SK-N-SH treated with all-trans-retinoic acid at 6 μM for 48 hours (cell line): ENCODE measurements around the gene GABBR2.

Source experiments
- ATAC-seq: fragments of 200-7000 bp; cut with Tn5 transposase; 3 replicates; pipeline ENCODE4 v1.9.1; 2020; ENCODE audit warnings: mild to moderate bottlenecking, moderate library complexity
- ARNTL ChIP-seq: fragments of 450-650 bp; formaldehyde crosslinking; IDR thresholded peaks from 2 replicates; pipeline ENCODE4 v1.5.0; 2020; ENCODE audit warnings: low read depth, mild to moderate bottlenecking, moderate library complexity, borderline replicate concordance
- BACH2 ChIP-seq: fragments of 250-450 bp; sonication (Bioruptor Pico); IDR thresholded peaks from 2 replicates; pipeline ENCODE4 v1.9.0; 2021; ENCODE audit warnings: mild to moderate bottlenecking, borderline replicate concordance
- ESRRG ChIP-seq: fragments of 250-450 bp; sonication (Bioruptor Pico); IDR thresholded peaks from 2 replicates; pipeline ENCODE4 v1.6.1; 2021; ENCODE audit warnings: mild to moderate bottlenecking
- GLIS3 ChIP-seq: fragments of 250-450 bp; sonication (Bioruptor Pico); IDR thresholded peaks from 2 replicates; pipeline ENCODE4 v1.5.0; 2020; ENCODE audit warnings: mild to moderate bottlenecking, moderate library complexity
- ISL1 ChIP-seq: fragments of 250-450 bp; sonication (Bioruptor Pico); IDR thresholded peaks from 2 replicates; pipeline ENCODE4 v2.1.2; 2022; ENCODE audit warnings: mild to moderate bottlenecking, moderate library complexity
- OSR1 ChIP-seq: fragments of 250-450 bp; sonication (Bioruptor Pico); IDR thresholded peaks from 2 replicates; pipeline ENCODE4 v1.8.0; 2022; ENCODE audit warnings: moderate library complexity, mild to moderate bottlenecking, inconsistent platforms
- PPARA ChIP-seq: fragments of 250-450 bp; sonication (Bioruptor Pico); IDR thresholded peaks from 2 replicates; pipeline ENCODE4 v1.5.0; 2020; ENCODE audit warnings: mild to moderate bottlenecking, borderline replicate concordance
- RARB ChIP-seq: fragments of 250-450 bp; sonication (Bioruptor Pico); IDR thresholded peaks from 2 replicates; pipeline ENCODE4 v1.8.0; 2021; ENCODE audit warnings: mild to moderate bottlenecking, moderate library complexity
- TCF4 ChIP-seq: fragments of 250-450 bp; sonication (Bioruptor Pico); IDR thresholded peaks from 2 replicates; pipeline ENCODE4 v1.8.0; 2021; ENCODE audit warnings: mild to moderate bottlenecking, moderate library complexity, borderline replicate concordance
- TOX ChIP-seq: fragments of 250-450 bp; sonication (Bioruptor Pico); IDR thresholded peaks from 2 replicates; pipeline ENCODE4 v1.8.0; 2021; ENCODE audit warnings: mild to moderate bottlenecking, moderate library complexity, borderline replicate concordance
- ZC3H10 ChIP-seq: fragments of 250-450 bp; sonication (Bioruptor Pico); IDR thresholded peaks from 2 replicates; pipeline ENCODE4 v1.5.1; 2021; ENCODE audit warnings: mild to moderate bottlenecking, moderate library complexity
- ZFP3 ChIP-seq: fragments of 250-450 bp; sonication (Bioruptor Pico); IDR thresholded peaks from 2 replicates; pipeline ENCODE4 v1.5.0; 2020; ENCODE audit warnings: mild to moderate bottlenecking, moderate library complexity
- ZFP30 ChIP-seq: fragments of 450-650 bp; formaldehyde crosslinking; IDR thresholded peaks from 2 replicates; pipeline ENCODE4 v1.5.0; 2022; ENCODE audit warnings: mild to moderate bottlenecking, moderate library complexity
- ZNF565 ChIP-seq: fragments of 450-650 bp; formaldehyde crosslinking; conservative IDR thresholded peaks from 2 replicates; pipeline ENCODE4 v1.5.0; 2020; ENCODE audit warnings: low read depth, mild to moderate bottlenecking, moderate library complexity
- ZNF70 ChIP-seq: fragments of 450-650 bp; formaldehyde crosslinking; IDR thresholded peaks from 2 replicates; pipeline ENCODE4 v1.5.0; 2020; ENCODE audit warnings: mild to moderate bottlenecking, moderate library complexity
- ZNF8 ChIP-seq: fragments of 450-650 bp; formaldehyde crosslinking; IDR thresholded peaks from 2 replicates; pipeline ENCODE4 v1.5.0; 2020; ENCODE audit warnings: mild to moderate bottlenecking, moderate library complexity
- TF ChIP-seq, protein P1 (sequence below): fragments of 250-450 bp; sonication (Bioruptor Pico); IDR thresholded peaks from 2 replicates; pipeline ENCODE4 v1.5.1; 2021; ENCODE audit warnings: mild to moderate bottlenecking, moderate library complexity
- TF ChIP-seq, protein P2 (sequence below): fragments of 250-450 bp; sonication (Bioruptor Pico); IDR thresholded peaks from 2 replicates; pipeline ENCODE4 v1.5.1; 2020; ENCODE audit warnings: low read depth, mild to moderate bottlenecking, moderate library complexity
- TF ChIP-seq, protein P3 (sequence below): fragments of 250-450 bp; sonication (Bioruptor Pico); IDR thresholded peaks from 2 replicates; pipeline ENCODE4 v1.5.0; 2020; ENCODE audit warnings: mild to moderate bottlenecking, moderate library complexity
- TF ChIP-seq, protein P4 (sequence below): fragments of 250-450 bp; sonication (Bioruptor Pico); IDR thresholded peaks from 2 replicates; pipeline ENCODE4 v1.8.0; 2021; ENCODE audit warnings: low read depth, mild to moderate bottlenecking, moderate library complexity, borderline replicate concordance
- TF ChIP-seq, protein P5 (sequence below): fragments of 250-450 bp; sonication (Bioruptor Pico); IDR thresholded peaks from 2 replicates; pipeline ENCODE4 v1.8.0; 2020; ENCODE audit warnings: mild to moderate bottlenecking, moderate library complexity, borderline replicate concordance

Gene GABBR2

DNA sequence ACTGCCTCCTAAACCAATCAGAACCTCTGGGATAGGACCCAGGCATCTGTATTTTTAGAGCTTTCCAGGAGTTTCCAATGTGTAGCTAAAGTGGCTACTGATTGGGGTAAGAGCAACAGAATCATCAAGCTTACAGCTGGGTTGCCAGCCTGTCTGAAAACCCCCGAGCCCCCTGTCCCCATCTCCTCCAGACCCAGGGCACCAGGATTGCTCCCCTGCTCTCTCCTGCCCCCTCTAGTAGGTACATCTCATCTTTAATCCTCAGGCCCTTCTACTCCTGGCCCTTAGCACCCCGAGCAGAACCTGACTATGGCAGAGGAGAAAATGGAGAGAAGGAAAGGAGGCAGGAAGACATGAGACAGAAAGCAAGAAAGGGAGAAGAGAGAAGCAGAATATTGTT lies 204.9 kb downstream of the GABBR2 start:
- TF ChIP-seq ZNF70 (CRISPR knock-in tag) (no peak), TOX (CRISPR knock-in tag) (no peak), GLIS3 (no peak), ZFP30 (CRISPR knock-in tag) (no peak), OSR1 (CRISPR knock-in tag) (no peak), ZC3H10 (CRISPR knock-in tag) (no peak), ZNF8 (CRISPR knock-in tag) (no peak), ESRRG (CRISPR knock-in tag) (no peak)
- TF ChIP-seq, protein P1, sequence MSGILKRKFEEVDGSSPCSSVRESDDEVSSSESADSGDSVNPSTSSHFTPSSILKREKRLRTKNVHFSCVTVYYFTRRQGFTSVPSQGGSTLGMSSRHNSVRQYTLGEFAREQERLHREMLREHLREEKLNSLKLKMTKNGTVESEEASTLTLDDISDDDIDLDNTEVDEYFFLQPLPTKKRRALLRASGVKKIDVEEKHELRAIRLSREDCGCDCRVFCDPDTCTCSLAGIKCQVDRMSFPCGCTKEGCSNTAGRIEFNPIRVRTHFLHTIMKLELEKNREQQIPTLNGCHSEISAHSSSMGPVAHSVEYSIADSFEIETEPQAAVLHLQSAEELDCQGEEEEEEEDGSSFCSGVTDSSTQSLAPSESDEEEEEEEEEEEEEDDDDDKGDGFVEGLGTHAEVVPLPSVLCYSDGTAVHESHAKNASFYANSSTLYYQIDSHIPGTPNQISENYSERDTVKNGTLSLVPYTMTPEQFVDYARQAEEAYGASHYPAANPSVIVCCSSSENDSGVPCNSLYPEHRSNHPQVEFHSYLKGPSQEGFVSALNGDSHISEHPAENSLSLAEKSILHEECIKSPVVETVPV (CRISPR knock-in tag) = no peak
- TF ChIP-seq, protein P2, sequence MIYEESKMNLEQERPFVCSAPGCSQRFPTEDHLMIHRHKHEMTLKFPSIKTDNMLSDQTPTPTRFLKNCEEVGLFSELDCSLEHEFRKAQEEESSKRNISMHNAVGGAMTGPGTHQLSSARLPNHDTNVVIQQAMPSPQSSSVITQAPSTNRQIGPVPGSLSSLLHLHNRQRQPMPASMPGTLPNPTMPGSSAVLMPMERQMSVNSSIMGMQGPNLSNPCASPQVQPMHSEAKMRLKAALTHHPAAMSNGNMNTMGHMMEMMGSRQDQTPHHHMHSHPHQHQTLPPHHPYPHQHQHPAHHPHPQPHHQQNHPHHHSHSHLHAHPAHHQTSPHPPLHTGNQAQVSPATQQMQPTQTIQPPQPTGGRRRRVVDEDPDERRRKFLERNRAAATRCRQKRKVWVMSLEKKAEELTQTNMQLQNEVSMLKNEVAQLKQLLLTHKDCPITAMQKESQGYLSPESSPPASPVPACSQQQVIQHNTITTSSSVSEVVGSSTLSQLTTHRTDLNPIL (CRISPR knock-in tag) = no peak
- TF ChIP-seq, protein P3, sequence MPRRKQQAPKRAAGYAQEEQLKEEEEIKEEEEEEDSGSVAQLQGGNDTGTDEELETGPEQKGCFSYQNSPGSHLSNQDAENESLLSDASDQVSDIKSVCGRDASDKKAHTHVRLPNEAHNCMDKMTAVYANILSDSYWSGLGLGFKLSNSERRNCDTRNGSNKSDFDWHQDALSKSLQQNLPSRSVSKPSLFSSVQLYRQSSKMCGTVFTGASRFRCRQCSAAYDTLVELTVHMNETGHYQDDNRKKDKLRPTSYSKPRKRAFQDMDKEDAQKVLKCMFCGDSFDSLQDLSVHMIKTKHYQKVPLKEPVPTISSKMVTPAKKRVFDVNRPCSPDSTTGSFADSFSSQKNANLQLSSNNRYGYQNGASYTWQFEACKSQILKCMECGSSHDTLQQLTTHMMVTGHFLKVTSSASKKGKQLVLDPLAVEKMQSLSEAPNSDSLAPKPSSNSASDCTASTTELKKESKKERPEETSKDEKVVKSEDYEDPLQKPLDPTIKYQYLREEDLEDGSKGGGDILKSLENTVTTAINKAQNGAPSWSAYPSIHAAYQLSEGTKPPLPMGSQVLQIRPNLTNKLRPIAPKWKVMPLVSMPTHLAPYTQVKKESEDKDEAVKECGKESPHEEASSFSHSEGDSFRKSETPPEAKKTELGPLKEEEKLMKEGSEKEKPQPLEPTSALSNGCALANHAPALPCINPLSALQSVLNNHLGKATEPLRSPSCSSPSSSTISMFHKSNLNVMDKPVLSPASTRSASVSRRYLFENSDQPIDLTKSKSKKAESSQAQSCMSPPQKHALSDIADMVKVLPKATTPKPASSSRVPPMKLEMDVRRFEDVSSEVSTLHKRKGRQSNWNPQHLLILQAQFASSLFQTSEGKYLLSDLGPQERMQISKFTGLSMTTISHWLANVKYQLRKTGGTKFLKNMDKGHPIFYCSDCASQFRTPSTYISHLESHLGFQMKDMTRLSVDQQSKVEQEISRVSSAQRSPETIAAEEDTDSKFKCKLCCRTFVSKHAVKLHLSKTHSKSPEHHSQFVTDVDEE (CRISPR knock-in tag) = no peak
- TF ChIP-seq, protein P4, sequence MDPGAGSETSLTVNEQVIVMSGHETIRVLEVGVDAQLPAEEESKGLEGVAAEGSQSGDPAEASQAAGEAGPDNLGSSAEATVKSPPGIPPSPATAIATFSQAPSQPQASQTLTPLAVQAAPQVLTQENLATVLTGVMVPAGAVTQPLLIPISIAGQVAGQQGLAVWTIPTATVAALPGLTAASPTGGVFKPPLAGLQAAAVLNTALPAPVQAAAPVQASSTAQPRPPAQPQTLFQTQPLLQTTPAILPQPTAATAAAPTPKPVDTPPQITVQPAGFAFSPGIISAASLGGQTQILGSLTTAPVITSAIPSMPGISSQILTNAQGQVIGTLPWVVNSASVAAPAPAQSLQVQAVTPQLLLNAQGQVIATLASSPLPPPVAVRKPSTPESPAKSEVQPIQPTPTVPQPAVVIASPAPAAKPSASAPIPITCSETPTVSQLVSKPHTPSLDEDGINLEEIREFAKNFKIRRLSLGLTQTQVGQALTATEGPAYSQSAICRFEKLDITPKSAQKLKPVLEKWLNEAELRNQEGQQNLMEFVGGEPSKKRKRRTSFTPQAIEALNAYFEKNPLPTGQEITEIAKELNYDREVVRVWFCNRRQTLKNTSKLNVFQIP (CRISPR knock-in tag) = no peak

DNA sequence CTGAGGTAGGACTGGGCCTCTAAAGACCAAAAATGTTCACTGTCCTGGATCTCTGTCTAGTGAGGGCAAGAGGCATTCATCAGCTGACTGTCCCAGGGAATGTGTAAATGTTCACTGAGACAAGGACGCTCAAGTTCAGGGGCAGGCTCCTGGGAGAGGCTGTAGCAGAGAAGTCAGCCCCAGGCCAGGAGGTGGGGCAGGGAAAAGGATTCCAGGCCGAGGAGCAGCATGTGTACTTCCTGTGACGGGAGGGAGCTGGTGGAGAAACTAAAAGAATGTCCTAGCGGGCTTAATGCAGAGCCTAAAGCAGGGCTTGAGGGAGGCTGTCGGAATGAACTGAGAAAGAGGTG lies 205.8 kb downstream of the GABBR2 start:
- no peak for ATAC-seq

More for the DNA sequence above, 204.9 kb downstream of the GABBR2 start:
- no peak for ATAC-seq

More for the DNA sequence above, 205.8 kb downstream of the GABBR2 start:
- no peak for TF ChIP-seq ESRRG (CRISPR knock-in tag)
- no peak for TF ChIP-seq PPARA (CRISPR knock-in tag)
- TF ChIP-seq, protein P2 (CRISPR knock-in tag) = no peak
- TF ChIP-seq ISL1 (CRISPR knock-in tag) = no peak
- TF ChIP-seq ZNF70 (CRISPR knock-in tag) = no peak
- TF ChIP-seq ZFP3 (CRISPR knock-in tag) = no peak
- TF ChIP-seq, protein P3 (CRISPR knock-in tag) = no peak
- no peak for TF ChIP-seq TCF4 (CRISPR knock-in tag)
- no peak for TF ChIP-seq RARB
- TF ChIP-seq GLIS3 = no peak
- TF ChIP-seq ZC3H10 (CRISPR knock-in tag) = no peak
- TF ChIP-seq BACH2 (CRISPR knock-in tag) = no peak
- TF ChIP-seq, protein P5, sequence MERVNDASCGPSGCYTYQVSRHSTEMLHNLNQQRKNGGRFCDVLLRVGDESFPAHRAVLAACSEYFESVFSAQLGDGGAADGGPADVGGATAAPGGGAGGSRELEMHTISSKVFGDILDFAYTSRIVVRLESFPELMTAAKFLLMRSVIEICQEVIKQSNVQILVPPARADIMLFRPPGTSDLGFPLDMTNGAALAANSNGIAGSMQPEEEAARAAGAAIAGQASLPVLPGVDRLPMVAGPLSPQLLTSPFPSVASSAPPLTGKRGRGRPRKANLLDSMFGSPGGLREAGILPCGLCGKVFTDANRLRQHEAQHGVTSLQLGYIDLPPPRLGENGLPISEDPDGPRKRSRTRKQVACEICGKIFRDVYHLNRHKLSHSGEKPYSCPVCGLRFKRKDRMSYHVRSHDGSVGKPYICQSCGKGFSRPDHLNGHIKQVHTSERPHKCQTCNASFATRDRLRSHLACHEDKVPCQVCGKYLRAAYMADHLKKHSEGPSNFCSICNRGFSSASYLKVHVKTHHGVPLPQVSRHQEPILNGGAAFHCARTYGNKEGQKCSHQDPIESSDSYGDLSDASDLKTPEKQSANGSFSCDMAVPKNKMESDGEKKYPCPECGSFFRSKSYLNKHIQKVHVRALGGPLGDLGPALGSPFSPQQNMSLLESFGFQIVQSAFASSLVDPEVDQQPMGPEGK (CRISPR knock-in tag) = no peak
- no peak for TF ChIP-seq OSR1 (CRISPR knock-in tag)
- no peak for TF ChIP-seq ZNF565 (CRISPR knock-in tag)
- no peak for TF ChIP-seq ZNF8 (CRISPR knock-in tag)
- no peak for TF ChIP-seq ZFP30 (CRISPR knock-in tag)
- no peak for TF ChIP-seq ARNTL (CRISPR knock-in tag)
